Liver (tissue), 3 donors: ENCODE results near the gene MYO1B.

ENCODE experiments used
- EGR1 ChIP-seq, 2 donors: IDR thresholded peaks; 2 replicates each; pipeline ENCODE4 v1.6.1; 2016 to 2018; ENCODE audit warnings: antibody characterized with exemption in 2 of 2, low read depth in 2 of 2
- FOXA1 ChIP-seq: IDR thresholded peaks from 2 replicates; pipeline ENCODE4 v1.6.1; 2016; ENCODE audit warnings: antibody characterized with exemption
- FOXA2 ChIP-seq: IDR thresholded peaks from 2 replicates; pipeline ENCODE4 v1.6.1; 2016; ENCODE audit warnings: antibody characterized with exemption
- JUND ChIP-seq, 2 donors: IDR thresholded peaks; 2 replicates each; pipeline ENCODE4 v1.6.1; 2016; ENCODE audit warnings: antibody characterized with exemption in 2 of 2
- RAD21 ChIP-seq, 2 donors: IDR thresholded peaks; 2 replicates each; pipeline ENCODE4 v1.6.1; 2016; ENCODE audit warnings: antibody characterized with exemption in 2 of 2, mild to moderate bottlenecking in 2 of 2
- RXRA ChIP-seq, 2 donors: IDR thresholded peaks; 2 replicates each; pipeline ENCODE4 v1.6.1; 2017 to 2018; ENCODE audit warnings: antibody characterized with exemption in 2 of 2, mild to moderate bottlenecking in 1 of 2
- SP1 ChIP-seq: IDR thresholded peaks from 2 replicates; pipeline ENCODE4 v1.6.1; 2018; ENCODE audit warnings: antibody characterized with exemption, mild to moderate bottlenecking
- TAF1 ChIP-seq: conservative IDR thresholded peaks from 2 replicates; pipeline ENCODE4 v1.6.1; 2016; ENCODE audit warnings: antibody characterized with exemption, mild to moderate bottlenecking
- YY1 ChIP-seq: IDR thresholded peaks from 2 replicates; pipeline ENCODE4 v1.6.1; 2016; ENCODE audit warnings: antibody characterized with exemption, mild to moderate bottlenecking
- TF ChIP-seq, protein P1 (sequence below): fragments of 150-350 bp; IDR thresholded peaks from 2 replicates; pipeline ENCODE4 v1.5.1; 2017; ENCODE audit warnings: improper control_type of control experiment, low read depth, low read length; ENCODE audit not compliant: missing input control
- TF ChIP-seq, protein P2 (sequence below): IDR thresholded peaks from 2 replicates; pipeline ENCODE4 v1.6.1; 2016; ENCODE audit warnings: antibody characterized with exemption
- TF ChIP-seq, protein P3 (sequence below): IDR thresholded peaks from 2 replicates; pipeline ENCODE4 v1.6.1; 2016; ENCODE audit warnings: antibody characterized with exemption, mild to moderate bottlenecking
- TF ChIP-seq, protein P4 (sequence below): IDR thresholded peaks from 2 replicates; pipeline ENCODE4 v1.6.1; 2016; ENCODE audit warnings: antibody characterized with exemption
- TF ChIP-seq, protein P5 (sequence below): IDR thresholded peaks from 2 replicates; pipeline ENCODE4 v1.6.1; 2016; ENCODE audit warnings: antibody characterized with exemption
- donor health status: healthy.
- donor health status: healthy.

DNA sequence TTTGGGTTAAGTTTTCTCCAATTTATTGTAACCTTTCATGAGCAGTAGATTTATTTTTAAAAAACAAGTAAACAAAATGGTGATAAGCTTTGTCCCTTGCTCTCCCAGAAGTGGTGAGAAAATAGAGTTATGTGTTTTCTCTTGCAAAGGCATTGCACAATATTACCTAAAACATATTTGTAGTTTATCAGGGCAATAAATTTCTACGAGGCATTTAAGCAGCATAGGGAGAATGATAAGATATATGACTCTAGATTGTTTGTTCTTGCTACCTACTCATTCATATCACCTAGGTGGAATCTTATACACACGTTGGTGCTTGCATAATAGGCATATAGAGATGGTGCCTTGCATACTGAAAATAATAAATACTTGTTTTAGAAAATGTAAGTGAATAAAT lies 201.7 kb downstream of the MYO1B start:
- TF ChIP-seq, protein P1, sequence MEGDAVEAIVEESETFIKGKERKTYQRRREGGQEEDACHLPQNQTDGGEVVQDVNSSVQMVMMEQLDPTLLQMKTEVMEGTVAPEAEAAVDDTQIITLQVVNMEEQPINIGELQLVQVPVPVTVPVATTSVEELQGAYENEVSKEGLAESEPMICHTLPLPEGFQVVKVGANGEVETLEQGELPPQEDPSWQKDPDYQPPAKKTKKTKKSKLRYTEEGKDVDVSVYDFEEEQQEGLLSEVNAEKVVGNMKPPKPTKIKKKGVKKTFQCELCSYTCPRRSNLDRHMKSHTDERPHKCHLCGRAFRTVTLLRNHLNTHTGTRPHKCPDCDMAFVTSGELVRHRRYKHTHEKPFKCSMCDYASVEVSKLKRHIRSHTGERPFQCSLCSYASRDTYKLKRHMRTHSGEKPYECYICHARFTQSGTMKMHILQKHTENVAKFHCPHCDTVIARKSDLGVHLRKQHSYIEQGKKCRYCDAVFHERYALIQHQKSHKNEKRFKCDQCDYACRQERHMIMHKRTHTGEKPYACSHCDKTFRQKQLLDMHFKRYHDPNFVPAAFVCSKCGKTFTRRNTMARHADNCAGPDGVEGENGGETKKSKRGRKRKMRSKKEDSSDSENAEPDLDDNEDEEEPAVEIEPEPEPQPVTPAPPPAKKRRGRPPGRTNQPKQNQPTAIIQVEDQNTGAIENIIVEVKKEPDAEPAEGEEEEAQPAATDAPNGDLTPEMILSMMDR, result no peak
- TF ChIP-seq EGR1 (IDR thresholded peaks at IDR 0.05; ENCODE audit: low read depth in 2 of 2), result no peak
- no peak for TF ChIP-seq TAF1
- TF ChIP-seq, protein P2, sequence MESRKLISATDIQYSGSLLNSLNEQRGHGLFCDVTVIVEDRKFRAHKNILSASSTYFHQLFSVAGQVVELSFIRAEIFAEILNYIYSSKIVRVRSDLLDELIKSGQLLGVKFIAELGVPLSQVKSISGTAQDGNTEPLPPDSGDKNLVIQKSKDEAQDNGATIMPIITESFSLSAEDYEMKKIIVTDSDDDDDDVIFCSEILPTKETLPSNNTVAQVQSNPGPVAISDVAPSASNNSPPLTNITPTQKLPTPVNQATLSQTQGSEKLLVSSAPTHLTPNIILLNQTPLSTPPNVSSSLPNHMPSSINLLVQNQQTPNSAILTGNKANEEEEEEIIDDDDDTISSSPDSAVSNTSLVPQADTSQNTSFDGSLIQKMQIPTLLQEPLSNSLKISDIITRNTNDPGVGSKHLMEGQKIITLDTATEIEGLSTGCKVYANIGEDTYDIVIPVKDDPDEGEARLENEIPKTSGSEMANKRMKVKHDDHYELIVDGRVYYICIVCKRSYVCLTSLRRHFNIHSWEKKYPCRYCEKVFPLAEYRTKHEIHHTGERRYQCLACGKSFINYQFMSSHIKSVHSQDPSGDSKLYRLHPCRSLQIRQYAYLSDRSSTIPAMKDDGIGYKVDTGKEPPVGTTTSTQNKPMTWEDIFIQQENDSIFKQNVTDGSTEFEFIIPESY, result no peak
- TF ChIP-seq JUND (IDR thresholded peaks at IDR 0.05), result no peak
- no peak for TF ChIP-seq SP1
- TF ChIP-seq, protein P3, sequence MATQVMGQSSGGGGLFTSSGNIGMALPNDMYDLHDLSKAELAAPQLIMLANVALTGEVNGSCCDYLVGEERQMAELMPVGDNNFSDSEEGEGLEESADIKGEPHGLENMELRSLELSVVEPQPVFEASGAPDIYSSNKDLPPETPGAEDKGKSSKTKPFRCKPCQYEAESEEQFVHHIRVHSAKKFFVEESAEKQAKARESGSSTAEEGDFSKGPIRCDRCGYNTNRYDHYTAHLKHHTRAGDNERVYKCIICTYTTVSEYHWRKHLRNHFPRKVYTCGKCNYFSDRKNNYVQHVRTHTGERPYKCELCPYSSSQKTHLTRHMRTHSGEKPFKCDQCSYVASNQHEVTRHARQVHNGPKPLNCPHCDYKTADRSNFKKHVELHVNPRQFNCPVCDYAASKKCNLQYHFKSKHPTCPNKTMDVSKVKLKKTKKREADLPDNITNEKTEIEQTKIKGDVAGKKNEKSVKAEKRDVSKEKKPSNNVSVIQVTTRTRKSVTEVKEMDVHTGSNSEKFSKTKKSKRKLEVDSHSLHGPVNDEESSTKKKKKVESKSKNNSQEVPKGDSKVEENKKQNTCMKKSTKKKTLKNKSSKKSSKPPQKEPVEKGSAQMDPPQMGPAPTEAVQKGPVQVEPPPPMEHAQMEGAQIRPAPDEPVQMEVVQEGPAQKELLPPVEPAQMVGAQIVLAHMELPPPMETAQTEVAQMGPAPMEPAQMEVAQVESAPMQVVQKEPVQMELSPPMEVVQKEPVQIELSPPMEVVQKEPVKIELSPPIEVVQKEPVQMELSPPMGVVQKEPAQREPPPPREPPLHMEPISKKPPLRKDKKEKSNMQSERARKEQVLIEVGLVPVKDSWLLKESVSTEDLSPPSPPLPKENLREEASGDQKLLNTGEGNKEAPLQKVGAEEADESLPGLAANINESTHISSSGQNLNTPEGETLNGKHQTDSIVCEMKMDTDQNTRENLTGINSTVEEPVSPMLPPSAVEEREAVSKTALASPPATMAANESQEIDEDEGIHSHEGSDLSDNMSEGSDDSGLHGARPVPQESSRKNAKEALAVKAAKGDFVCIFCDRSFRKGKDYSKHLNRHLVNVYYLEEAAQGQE, result no peak
- no peak for TF ChIP-seq YY1
- TF ChIP-seq, protein P4, sequence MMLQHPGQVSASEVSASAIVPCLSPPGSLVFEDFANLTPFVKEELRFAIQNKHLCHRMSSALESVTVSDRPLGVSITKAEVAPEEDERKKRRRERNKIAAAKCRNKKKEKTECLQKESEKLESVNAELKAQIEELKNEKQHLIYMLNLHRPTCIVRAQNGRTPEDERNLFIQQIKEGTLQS, result no peak
- no peak for TF ChIP-seq FOXA2
- no peak for TF ChIP-seq RAD21 (IDR thresholded peaks at IDR 0.05)
- TF ChIP-seq FOXA1, result no peak
- TF ChIP-seq, protein P5, sequence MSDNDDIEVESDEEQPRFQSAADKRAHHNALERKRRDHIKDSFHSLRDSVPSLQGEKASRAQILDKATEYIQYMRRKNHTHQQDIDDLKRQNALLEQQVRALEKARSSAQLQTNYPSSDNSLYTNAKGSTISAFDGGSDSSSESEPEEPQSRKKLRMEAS, result no peak
- TF ChIP-seq RXRA (IDR thresholded peaks at IDR 0.05), result no peak
